T1000 (cell line): ENCODE results near the gene CSF3R.

Experiments
- DNase-seq: peaks from one replicate; lab custom pipeline; 2025; ENCODE audit warnings: mixed read lengths; lab: John Stamatoyannopoulos, UW

Gene CSF3R

GRCh38 chr1:36482724-36483388 lies at the start of gene CSF3R:
CSF3R (minus strand) TSS chr1:36482913; CDS start chr1:36479496, 3,417 bp downstream.
- no peak for DNase-seq

DNA sequence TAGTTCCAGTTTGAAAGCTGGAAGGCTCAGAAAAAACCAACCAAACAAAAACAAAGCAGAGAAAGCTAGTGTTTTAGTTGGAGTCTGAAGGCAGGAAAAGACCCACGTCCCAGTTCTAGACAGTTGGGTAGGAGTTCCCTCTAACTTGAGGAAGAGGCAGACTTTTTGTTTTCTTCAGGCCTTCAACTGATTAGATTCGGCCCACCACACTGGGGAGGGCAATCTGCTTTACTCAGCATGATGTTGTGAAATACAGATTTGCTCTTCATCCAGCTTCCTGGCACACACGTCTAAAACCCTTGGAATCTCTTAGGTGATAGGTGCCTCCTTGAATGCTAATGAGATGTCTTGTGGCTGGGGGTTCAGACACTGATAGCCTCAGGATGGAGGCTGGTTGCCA lies 49.1 kb upstream of the CSF3R start:
- no peak for DNase-seq

DNA sequence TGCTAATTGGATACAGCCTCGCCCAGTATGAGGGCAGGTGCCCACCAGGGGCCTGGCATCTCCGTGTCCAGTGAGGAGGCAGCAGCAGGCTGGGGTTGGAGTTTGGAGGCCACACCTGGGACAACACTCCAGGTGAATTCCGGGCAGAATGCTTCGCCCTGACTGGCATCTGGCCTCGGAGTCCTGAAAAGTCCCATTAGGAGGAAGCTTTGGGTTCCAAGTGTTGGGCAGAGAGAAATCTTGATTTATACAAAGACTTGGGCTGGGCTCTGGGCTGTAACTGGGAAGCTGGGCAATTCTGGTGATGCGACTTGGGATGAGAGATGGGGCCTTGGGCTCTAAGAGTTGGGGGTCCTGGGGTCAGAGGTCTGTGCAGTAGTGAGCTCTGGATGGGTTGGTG lies 48.1 kb upstream of the CSF3R start:
- DNase-seq = no peak

GRCh38 chr1:36530261-36530660 lies 47.5 kb upstream of the CSF3R start:
- no peak for DNase-seq

GRCh38 chr1:36529769-36530260 lies 47.1 kb upstream of the CSF3R start:
- no peak for DNase-seq

- DNase-seq = no peak
These were observed 45.9 kb upstream of the CSF3R start for GRCh38 chr1:36528361-36529349.

- no peak for DNase-seq
These were observed 42.5 kb upstream of the CSF3R start for GRCh38 chr1:36525166-36525565.

DNA sequence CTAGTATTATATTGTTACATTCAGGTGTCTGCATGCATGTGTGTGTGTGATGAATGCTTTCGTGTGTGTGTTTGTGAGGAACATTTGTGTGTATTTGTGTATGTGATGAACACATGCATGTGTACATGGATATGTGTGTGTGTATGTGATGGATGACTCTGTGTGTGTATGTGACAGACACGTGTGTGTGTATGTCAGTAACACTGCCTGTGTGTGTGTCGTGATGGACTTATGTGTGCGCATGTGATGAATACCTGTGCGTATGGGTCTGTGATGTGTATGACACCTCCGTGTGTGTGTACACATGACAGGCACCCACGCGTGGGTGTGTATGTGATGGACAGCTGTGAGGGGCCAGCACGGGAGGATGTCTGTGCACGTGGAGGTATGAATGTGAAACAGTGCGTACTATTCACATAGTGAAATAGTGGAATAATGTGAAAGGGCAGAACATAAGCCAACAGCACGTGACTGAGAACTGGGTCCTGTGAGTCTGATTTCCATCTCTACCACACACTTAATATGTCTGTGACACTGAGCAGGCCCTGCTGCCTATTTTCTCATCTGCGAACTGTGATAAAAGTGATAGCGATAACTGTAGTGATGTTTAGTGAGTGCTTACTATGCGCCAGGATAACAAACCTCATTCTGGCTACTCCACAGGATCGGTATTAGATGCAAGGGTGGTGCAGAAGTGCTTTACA lies 41.8 kb upstream of the CSF3R start:
- no peak for DNase-seq

- DNase-seq = no peak
These were observed 41.1 kb upstream of the CSF3R start for GRCh38 chr1:36523850-36524249.

GRCh38 chr1:36523230-36523495 lies 40.5 kb upstream of the CSF3R start:
- no peak for DNase-seq

- DNase-seq = no peak
These were observed 39.9 kb upstream of the CSF3R start for GRCh38 chr1:36522461-36523229.

DNA sequence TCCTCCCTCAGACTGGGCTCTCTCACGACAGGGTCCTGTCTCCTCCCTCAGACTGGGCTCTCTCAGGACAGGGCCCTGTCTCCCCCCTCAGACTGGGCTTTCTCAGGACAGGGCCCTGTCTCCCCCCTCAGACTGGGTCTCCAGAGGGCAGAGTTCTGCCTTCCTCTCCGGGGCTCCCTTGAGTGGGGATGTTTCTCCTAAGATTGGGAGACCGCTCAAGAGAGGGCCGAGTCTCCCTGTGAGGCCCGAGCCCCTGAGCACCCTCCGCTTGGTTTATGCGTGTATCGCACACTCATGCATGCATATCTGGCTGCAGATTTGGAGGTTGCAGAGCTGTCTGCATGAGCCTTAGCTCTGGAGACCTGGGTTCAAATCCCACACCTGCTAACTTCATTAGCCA lies 39.3 kb upstream of the CSF3R start:
- no peak for DNase-seq

GRCh38 chr1:36520771-36521420 lies 38.2 kb upstream of the CSF3R start:
- no peak for DNase-seq

- no peak for DNase-seq
These were observed 37.3 kb upstream of the CSF3R start for GRCh38 chr1:36520056-36520455.

GRCh38 chr1:36517011-36517771 lies 34.5 kb upstream of the CSF3R start:
- DNase-seq = no peak

DNA sequence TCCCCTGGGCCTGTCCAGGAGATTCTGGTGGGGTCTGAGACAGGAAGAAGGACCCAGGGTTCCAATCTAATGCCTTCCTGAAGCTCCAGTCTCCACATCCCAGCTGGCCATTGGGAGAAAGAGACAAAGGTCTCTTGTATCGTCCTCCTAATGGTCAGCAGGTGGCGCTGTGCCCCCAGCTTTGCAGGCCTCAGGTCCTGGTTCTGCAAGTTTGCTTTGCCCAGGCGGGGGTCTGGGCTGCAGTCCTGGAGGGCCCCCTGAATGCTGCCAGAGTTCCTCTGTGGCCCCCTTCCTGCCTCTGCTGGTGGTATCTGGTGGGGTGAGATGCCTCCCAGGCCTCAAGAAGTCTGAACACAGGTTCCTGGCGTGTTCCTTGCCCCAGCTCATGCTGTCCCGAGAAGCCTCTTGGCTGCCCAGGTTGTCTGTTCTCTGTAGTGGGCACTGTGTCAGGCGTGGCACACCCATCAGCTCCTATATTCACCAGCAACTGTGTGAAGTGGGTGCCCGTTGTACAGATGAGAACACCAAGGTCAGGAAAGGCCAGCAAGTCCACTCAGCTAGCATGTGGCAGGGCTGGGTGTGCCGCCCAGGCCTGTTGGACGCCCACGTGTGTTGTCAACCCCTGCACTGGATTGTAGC lies 33.8 kb upstream of the CSF3R start:
- DNase-seq = no peak

DNA sequence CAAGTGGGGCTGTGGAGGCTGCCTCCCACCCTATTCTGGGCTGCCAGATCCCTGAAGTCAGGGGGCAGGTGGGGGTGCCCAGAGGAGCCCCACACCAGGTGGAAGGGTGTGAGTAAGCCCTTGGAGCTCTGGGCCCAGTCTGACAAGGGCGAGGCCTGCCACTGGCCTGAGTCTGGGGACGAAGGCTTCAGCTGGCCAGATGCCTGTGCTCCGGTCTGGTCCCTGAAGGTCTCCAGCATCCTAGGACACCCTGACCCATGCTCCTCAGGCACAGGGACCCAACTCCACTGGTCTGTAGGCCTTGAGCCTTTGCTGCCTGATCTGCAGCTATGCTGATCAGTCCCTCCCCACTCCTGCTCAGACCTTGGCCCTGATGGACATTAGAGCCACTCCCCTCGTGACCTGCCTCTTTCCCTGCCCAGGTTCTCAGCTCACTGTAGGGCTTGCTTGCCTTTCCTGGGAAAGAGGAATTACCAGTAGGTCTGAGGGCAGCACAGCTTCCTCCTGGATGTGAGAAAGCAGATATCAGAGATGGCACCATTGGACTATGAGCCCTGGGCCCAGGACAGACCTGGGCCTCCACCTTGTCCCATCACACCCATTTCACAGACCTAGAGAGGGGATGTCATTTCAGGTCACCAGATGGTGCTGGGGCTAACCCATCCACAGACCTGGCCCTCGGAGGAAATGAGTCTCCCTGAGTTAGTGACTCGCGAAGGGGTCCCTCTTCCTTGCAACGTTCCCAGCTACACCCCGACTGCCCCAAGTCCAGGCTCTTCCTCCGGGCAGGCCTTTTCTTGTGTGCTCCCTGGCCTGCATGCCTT lies 32.8 kb upstream of the CSF3R start:
- no peak for DNase-seq

DNA sequence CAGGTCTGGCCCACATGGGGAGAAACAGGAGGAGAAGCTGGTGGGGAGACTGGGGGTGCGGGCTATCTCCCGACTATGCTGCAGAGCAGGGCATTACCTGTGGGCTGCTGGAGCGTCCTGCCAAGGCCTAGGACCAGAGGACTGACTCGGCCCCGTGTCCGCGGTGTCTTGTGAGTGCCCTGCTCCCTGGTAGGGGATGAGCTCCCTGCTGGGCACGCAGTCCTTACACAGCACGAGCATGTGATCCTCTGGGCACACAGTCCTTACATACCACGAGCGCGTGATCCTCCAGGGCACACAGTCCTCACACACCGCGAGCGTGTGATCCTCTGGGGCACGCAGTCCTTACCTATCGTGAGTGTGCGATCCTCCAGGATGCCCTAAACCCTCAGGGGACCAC lies 31.8 kb upstream of the CSF3R start:
- no peak for DNase-seq
